UCSD-AML1 (cell line): ENCODE measurements around the gene WDR43.

Experiments
- DNase-seq: peaks from one replicate; lab custom pipeline; 2025; ENCODE audit not compliant: unreplicated experiment; lab: John Stamatoyannopoulos, UW

Gene WDR43

GRCh38 chr2:28894470-28895188 lies at the start of gene WDR43:
WDR43 (plus strand) TSS chr2:28894667; CDS start chr2:28894699, 32 bp downstream.
- DNase-seq, result peak; percentile 99

- no peak for DNase-seq
These were observed 39.3 kb upstream of the WDR43 start for GRCh38 chr2:28855193-28855592.

- DNase-seq, result no peak
These were observed 38.5 kb upstream of the WDR43 start for GRCh38 chr2:28855977-28856376.

GRCh38 chr2:28868611-28869010 lies 25.9 kb upstream of the WDR43 start:
- DNase-seq, result no peak

- DNase-seq, result no peak
These were observed 24.8 kb upstream of the WDR43 start for GRCh38 chr2:28869494-28870145.

- peak; percentile 97 for DNase-seq
These were observed 24.1 kb upstream of the WDR43 start, which contains the start of gene TRMT61B for GRCh38 chr2:28870146-28870891. TRMT61B (minus strand) TSS chr2:28870309; CDS start chr2:28870277, 32 bp downstream.

GRCh38 chr2:28871620-28872019 lies 22.8 kb upstream of the WDR43 start:
- DNase-seq, result no peak

- DNase-seq, result no peak
These were observed 14.3 kb upstream of the WDR43 start for GRCh38 chr2:28880193-28880592.

GRCh38 chr2:28893488-28893887 lies 979 bp upstream of the WDR43 start:
- DNase-seq, result no peak

GRCh38 chr2:28895189-28895893 lies 874 bp downstream of the WDR43 start:
- peak; percentile 46 for DNase-seq

- no peak for DNase-seq
These were observed 2.4 kb downstream of the WDR43 start for GRCh38 chr2:28896906-28897305.

GRCh38 chr2:28898048-28898447 lies 3.6 kb downstream of the WDR43 start:
- DNase-seq, result no peak

- no peak for DNase-seq
These were observed 6.7 kb downstream of the WDR43 start for GRCh38 chr2:28901202-28901601.

GRCh38 chr2:28901841-28902240 lies 7.4 kb downstream of the WDR43 start:
- DNase-seq, result no peak

GRCh38 chr2:28902584-28902983 lies 8.1 kb downstream of the WDR43 start:
- DNase-seq, result no peak

GRCh38 chr2:28904295-28904694 lies 9.8 kb downstream of the WDR43 start:
- DNase-seq, result no peak

- no peak for DNase-seq
These were observed 10.5 kb downstream of the WDR43 start for GRCh38 chr2:28904802-28905457.

- DNase-seq, result no peak
These were observed 11.1 kb downstream of the WDR43 start for GRCh38 chr2:28905533-28905932.

GRCh38 chr2:28906376-28906775 lies 11.9 kb downstream of the WDR43 start:
- DNase-seq, result no peak

- no peak for DNase-seq
These were observed 12.4 kb downstream of the WDR43 start for GRCh38 chr2:28906821-28907220.

- no peak for DNase-seq
These were observed 13.7 kb downstream of the WDR43 start for GRCh38 chr2:28908172-28908571.
